HG03045 (cell line): ENCODE results near the gene ASIC2.

ENCODE experiments used
- ATAC-seq: cut with Tn5 transposase; IDR thresholded peaks from one replicate; pipeline ENCODE4 v1.9.1; 2021; ENCODE audit warnings: mild to moderate bottlenecking, moderate library complexity; ENCODE audit not compliant: unreplicated experiment

ASIC2 gene

DNA sequence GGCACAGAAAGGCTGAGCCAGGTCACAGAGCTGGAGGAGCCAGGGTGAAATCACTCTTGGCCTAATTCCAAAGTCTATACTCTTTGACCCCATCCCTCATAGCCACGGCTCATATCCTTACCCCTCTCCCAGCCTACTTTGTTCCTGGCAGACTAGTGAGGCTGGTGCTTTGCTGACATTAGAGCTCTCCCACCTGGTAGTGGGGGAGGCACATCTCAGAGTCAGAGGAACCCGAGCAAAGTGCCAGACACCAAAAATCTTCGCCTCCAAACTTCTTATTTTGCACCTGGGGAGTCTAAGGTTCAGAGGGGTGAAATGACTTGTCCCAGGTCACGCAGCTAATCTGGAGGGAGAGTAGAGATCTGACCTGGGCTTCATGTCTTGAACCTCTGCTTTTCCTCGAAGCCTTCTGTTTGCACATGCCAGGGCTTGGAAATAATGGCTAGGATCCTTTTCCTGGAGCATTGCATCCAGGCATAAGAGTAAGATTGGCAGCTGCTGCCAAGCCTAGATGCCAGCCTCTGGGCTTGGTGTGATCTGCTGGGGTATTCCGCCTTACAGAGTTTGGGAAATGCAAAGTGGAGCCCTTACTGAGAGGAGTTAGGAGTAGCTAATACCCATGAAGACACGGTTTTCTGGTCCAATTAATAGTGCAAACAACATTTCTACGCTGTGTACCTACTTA lies 174.6 kb downstream of the ASIC2 start:
- no peak for ATAC-seq

DNA sequence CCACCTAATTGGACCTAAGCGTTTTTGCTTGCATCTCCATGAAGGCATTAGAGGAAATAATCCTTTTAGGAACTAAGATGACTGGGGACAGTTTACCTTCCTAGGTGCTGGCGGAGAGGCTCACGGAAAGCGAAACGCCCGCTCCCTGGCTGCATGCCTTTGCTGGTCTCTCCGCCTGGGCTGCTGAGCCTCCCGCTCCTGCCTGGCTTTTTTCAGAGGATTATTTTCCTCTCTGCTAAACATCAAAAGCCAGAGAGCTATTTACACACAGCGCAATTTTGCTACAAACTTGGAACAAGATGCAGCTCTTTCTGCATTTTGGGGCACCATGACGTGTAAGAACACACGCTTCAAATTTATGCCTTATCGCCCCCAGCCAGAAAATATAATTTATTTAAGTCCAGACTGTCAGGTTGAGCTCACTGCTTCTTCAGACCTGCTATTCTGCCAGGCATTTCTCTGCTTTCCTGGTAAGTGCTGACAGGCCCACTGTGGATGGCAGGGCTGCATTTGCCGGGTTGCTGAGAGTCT lies 177.0 kb downstream of the ASIC2 start:
- no peak for ATAC-seq

DNA sequence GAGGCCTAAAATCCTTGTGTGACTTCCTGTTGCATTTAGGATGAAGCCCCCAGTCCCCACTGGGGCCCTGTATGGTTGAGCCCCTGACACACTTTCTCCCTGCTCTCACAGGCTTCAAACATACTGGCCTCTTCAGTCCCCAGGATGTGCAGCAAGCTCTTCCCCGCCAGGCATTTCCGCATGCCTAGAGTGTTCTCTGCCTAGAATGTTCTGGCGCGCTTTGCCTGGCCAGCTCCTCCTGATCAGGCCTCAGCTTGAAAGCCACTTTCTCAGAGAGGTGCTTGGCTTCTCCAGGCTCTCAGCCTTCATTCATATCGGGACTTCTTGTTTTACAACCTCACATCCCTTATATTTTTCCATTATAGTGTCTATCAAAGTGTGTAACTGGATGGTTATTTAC lies 177.7 kb downstream of the ASIC2 start:
- no peak for ATAC-seq

DNA sequence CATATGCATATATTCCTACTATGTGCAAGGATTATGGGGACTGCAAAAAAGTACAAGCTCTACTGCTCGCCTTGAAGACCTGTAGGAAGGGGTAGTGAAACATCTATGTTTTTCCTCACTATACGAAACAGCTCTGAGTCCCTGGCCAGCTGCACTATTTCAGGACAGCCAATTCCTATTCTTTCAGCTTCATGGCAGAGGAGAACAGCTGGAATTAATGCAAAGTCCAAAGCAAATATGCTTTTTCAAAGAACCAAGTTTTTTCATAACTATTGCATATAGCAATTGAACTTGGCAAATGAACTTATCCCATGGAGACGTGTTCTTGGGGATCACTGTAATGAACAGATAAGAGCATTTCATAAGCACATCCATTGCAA lies 179.1 kb downstream of the ASIC2 start:
- ATAC-seq, result no peak

DNA sequence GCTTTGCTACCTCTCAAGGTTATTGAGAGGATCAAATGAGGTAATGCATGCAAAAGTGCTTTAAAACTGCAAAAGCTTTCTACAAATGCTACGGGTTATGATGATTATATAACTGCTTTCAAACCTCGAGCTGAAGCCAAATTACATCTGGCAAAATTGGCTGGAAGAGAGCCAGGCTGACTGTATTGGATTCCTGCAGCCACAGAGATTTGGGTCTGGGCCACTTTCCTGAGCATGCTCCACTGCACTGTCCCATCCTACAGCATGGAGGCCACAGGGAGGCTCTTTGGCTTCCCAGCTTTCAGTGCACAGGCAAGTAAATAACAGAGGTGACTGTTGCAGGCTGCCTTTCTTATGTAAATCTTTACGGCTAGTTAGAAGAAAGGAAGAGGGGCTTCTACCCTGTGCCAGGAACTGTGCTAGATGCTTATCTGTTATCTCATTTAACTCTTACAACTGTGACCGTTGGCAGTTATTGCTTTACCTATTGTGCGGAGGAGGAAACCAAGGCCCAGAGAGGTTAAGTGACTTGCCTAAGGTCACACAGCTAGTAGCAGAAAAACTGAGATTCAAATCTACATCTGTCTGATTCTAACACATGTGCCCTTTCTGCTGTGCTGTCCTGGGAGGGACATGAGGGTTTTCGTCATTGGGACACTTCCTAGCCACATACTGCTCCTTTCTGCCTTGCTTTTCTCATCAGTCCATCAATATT lies 179.7 kb downstream of the ASIC2 start:
- no peak for ATAC-seq

DNA sequence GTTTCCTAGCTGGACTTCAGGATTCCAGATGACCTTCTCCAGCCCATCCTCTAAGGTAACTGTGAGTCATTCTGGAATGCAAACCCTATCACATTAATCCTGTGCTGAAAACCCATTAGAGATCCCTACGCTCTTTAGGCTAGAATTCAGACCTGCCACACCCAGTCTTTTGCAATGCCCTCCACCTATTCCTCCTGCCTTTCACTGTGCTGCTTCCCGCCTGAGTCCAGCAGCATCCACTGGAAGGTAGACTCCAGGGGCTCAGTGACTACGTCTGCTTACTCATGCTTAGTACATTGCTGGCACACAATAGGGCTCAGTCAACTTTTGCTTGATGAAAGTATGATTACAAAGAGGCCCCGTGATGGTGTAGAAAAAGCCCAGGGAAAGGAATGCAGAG lies 180.3 kb downstream of the ASIC2 start:
- no peak for ATAC-seq

DNA sequence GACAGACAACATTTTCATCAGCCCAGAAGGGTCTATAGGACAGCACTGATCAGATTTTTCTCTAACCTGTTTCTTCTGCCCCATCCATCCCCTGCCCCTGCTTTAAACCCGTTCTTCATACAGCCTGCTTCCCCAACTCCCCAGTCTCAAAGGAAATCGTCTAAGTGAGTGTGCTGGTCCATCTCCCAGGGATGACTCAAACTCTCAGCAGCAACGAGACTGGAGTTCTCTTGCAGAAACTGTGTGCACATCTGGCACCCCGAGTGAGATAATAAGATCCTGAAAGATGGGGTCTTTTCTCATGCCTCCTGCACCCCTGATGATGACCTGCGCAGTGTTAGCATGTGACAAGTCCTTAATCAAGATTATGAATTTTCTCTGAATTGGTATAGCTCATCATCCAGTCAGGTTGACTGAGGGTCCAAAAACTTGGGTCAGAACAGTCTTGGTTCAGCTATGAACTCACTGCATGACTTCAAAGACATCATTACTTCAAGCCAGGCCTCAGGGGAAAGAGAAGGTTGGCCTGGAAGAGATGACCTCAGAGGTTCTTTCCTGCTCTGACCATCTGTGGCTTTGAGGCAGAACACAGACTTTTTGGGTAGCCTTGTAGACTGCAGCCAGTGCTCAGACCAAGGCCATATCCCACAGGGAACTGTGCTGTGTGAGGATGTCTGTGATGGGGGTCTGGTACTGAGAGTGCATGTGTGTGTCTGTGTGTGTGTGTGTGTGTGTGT lies 183.6 kb downstream of the ASIC2 start:
- ATAC-seq, result no peak

DNA sequence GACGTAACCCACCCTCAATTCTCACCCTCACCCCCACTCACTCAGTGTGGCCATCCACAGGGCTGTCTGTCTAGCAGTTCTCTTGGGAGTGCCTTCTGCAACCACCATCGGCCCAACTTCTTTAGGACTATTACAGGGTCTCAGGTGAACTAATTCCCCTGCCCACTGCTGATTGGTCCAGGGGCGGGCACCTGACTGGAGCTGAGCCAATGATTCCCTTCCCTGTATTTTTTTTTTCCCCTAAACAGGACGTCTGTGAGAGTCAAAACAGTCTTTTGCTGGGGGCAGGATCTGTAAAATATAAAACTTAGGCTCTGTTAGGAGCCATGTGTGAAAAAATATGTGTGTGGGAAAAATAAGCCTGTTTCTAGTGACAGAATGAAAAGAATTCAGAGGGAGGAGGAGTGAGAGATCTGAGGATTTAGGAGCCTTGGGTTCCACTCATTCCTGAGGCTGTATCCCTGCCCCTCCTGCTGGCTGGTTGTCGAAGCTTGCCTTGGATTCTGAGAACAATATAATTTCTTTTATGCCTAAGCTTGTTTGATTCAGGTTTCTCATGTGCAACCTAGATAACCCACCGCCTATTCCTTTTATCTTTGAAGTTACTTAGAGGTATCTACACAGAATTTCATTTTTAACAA lies 186.4 kb downstream of the ASIC2 start:
- ATAC-seq, result no peak

DNA sequence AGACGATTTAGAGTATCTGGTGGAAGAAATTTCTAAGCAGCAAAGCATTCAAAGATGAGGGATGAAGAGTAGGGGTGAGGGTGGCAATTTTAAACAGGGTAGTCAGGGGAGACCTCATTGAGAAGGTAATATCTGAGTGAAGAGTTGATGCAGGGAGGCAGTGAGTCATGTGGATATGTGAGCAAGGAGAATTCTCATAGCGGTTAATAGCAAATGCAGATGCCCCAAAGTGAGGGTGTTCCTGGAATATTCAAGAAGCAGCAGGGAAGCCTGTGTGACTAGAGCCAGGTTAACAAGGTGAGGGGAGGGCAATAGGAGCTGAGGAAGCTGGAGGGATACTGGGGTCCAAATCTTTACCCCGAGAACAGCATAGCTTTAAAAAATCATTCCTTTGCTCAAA lies 187.2 kb downstream of the ASIC2 start:
- no peak for ATAC-seq

DNA sequence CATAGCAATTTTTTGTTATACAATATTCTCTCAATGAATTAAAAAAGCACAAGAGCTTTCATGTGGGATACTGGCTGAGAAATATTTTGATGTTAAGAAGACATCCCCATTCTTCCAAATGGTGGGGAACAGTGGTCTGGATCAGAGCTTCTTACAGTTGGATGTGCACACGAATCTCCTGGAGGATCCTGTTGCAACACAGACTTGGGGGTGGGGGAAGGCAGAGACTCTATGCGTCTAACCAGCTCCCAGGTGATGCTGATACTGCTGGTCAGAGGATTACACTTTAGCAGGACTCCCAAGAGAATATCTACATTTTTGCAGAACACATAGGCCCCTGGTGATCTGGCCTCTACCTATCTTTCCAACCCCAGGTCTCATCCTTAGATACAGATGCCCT lies 193.2 kb downstream of the ASIC2 start:
- ATAC-seq, result no peak

DNA sequence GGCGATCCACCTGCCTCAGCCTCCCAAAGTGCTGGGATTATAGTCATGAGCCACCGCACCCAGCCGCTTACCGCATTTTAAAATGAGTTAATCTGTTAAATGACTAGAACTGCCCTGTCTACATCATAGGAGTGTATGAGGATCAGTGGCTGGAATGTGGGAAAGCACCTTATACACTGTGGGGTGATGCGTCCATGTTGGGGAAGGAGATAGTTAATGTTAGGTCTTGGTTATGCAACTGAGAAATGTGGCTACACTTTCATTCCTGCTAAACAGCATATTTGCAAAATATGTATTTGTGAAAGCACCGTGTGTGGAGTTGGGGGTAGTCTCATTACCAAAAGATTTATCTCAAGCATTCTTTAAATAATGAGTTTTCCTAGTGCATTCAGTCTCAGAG lies 193.8 kb downstream of the ASIC2 start:
- ATAC-seq, result no peak

DNA sequence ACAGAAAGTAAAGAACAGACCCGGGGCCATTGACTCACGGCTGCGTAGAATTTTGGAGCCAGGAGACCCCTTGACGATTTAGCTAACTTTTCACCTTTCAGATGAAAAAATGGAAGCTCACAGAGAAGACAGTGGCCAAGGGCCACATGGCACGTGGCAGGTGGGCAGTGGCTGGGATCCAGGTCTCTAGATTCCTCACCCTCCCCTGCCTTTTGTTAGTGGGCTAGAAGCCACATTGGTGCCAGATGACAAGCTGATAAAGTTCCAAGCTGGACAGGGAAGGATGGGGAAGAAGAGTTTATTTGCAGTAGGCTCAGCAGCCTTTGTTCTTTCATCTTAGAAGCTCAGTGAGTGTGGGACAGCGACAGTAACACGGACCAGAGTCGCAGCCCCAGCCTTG lies 195.7 kb downstream of the ASIC2 start:
- no peak for ATAC-seq

DNA sequence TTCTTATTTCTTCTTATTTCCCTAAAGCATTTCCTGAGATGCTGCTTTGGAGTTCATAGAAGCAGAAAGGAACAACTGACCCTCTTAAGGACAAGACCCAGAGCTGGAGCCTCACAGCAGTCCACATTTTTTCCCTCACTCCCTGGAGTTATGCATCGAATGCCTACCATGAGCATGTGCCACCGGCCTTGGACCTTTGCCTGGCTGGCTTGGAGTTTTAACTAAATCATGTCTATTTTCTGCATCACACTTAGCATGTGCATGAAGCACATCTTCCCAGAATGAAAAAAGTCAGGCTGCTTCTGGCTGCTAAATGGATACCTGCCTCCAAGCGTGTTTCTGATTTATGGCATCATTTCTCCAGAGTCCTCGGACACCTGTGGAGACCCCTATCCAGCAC lies 196.9 kb downstream of the ASIC2 start:
- ATAC-seq, result no peak

DNA sequence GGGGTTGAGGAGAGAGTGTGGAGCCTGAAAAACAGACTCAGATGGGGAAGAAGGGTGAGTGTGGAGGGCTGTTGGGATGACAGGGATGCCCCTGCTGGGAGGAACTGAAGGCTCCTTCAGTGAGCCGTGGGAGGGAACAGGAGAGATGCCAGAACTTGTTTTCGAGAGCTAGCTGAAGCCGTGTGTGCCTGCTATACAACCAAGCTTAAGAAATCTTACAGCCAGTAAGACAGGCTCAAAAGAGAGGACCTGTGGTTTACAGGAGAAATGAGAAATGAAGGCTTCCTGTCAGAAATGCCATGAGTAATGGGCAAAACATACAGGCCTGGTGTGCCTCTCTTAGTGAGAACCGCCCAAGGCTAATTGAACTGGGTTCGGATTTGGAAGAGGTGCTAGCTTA lies 201.8 kb downstream of the ASIC2 start:
- ATAC-seq, result no peak

DNA sequence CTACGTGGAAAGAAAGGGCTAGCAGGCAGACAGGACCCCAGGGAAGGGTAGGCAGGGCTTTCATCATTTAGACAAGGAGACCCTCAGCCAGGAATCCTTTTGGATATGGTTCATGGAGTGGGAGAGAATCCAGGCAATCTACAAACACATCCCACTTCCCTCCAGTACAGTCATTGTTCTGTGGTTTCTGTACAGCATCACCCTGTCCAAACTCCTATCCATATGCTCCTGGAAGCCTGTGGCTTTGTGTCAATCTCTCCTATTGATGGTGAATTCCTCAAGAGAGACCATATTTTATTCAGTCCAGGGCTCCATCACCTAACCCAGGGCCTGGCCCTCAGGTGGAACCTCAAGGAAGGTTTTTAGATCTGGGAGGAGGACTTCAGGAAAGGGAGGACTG lies 202.3 kb downstream of the ASIC2 start:
- no peak for ATAC-seq

DNA sequence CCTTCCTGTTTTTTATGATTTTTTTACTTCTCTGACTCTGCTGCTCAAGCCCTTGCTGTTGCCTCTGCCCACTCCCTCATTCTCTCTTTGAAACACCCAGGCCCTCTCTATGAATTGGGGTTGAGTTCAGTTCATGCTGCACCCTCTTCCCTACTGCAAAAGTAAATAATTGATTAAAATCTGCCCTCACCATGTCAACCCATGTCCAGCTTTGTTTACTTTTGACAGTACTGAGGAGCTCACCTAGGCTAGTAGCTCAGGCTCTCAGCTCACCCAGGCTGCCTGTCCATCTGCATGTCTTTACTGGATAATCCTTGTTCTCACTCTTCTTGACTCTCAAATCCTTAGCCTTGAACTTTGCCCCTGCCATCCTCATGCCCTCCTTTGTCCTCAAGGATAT lies 206.2 kb downstream of the ASIC2 start:
- ATAC-seq, result no peak

DNA sequence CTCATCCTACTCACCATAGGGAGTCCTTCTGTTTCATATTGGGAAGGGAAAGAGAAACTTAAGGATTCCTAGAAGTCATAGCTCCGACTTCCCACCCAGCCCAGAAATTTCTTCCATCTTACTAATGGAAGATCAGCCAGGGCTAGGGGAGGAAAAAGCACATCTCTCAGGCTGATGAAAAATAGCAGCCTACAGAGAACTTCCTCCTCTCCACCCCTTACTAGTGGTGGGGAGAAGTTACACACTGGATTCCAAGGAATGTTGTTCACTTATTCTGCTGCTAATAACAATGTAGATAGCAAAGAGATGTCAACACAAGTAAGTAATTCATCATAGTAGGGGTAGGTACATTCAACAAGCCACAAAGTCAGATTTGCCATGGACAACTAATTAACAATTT lies 207.1 kb downstream of the ASIC2 start:
- no peak for ATAC-seq

DNA sequence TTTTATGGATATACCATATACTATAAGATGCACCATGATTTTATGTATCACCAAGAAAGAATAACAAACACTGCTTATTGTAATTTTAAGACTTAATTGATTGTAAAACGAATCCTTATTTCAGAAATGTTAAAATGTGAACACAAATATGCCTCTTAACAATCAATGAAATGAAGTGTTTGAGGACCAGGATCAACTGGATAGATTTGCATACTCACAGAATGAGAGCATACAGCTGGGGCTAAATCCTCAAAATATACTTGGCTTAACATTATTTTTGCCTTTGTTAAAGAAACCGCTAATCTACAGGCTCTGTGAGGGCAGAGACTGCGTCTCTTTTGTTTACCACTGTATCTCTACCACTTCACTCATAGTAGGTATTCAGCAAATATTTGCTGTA lies 207.8 kb downstream of the ASIC2 start:
- ATAC-seq, result no peak

DNA sequence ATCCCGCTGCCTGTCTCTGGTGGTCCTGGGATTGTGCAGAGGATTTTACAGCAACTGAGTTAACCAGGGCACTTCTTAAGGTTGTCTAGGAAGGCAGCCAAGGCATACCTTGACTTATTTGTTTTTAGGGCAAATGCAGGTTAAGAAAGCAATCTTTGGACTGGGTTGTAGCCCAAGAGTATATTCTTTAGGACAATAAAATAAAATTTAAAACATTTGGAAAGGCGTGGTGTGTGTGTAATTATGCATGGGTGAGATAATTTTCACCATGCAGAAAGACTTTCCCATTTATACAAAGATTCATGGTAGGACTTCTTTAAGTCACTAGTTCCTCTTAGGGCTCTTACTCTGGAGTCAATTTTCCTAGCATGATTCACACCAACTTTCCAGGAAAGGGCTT lies 208.3 kb downstream of the ASIC2 start:
- ATAC-seq, result no peak

DNA sequence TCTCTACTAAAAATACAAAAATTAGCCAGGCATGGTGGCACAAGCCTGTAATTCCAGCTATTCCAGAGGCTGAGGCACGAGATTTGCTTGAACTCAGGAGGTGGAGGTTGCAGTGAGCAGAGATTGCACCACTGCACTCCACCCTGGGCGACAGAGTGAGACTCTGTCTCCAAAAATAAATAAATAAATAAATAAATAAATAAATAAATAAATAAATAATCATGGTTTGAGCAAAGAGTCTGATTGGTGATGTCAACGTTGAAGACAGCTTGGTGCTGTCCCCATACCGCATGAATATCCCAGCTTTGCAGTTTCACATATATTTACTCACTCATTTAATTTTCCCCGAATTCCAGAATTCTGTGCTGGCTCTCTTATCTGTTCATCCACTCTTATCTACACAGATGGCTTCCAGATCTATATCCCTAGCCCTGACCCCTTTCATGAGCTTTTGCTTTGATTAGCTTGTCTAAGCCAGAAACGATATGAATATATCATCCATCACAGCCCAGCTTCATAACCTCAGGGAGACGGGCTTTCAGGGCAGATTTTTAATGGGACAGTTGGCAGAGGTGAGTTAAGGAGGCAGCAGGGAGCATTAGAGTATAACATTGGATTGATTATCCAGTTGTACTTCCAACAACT lies 210.4 kb downstream of the ASIC2 start:
- ATAC-seq, result no peak

DNA sequence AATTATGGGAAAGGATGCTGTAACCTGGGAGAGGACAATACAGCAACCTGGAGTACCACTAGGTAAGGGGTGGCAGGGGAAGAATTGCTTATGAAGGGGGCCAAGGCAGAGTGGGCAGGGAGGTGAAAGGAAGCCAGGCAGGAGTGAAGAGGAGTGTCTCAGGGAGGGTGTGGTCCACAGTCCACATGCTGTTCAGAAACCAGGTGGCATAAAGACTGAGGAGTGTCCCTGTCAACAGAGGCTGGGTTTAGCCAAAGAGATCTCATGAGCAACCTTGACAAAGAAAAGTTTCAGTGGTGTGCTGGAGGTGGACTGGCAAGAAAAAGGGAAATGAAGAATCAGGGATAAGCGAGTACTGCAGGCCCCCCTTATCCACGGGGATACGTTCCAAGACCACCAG lies 213.0 kb downstream of the ASIC2 start:
- ATAC-seq, result no peak
